ENCODE data around the gene MPV17L2.
"Not testable (repeated sequence)": the region's sequence is repeated elsewhere in the genome, so short reads cannot be mapped to it uniquely, and the experiment has no call there.

Gene MPV17L2

GRCh38 chr19:18193388-18194180, 566 bp downstream of the MPV17L2 start:
- no peak for DNase-seq

- DNase-seq, result no peak
Measured at GRCh38 chr19:18194181-18194530, 1.1 kb downstream of the MPV17L2 start.

GRCh38 chr19:18194554-18195238, 1.7 kb downstream of the MPV17L2 start:
- no peak for DNase-seq

- DNase-seq, result no peak
Measured at GRCh38 chr19:18196511-18196845, 3.5 kb downstream of the MPV17L2 start.

GRCh38 chr19:18197306-18197705, 4.3 kb downstream of the MPV17L2 start:
- DNase-seq, result no peak

GRCh38 chr19:18197941-18198340, 4.9 kb downstream of the MPV17L2 start:
- no peak for DNase-seq

- no peak for DNase-seq
Measured at GRCh38 chr19:18198374-18198773, 5.4 kb downstream of the MPV17L2 start.

- DNase-seq, result no peak
Measured at GRCh38 chr19:18202397-18202777, 9.4 kb downstream of the MPV17L2 start.

GRCh38 chr19:18202778-18203407, 9.9 kb downstream of the MPV17L2 start:
- DNase-seq, result peak; percentile 73

GRCh38 chr19:18203408-18203862, 10.4 kb downstream of the MPV17L2 start:
- no peak for DNase-seq

GRCh38 chr19:18203863-18204393, 10.9 kb downstream of the MPV17L2 start, which contains the start of gene RAB3A:
Gene RAB3A, minus strand, starts transcription at chr19:18204042. Its CDS starts 1,302 bp downstream, at chr19:18202740.
- peak; percentile 99 for DNase-seq

- DNase-seq, result peak; percentile 92
Measured at GRCh38 chr19:18204394-18205199, 11.6 kb downstream of the MPV17L2 start.

- peak; percentile 51 for DNase-seq
Measured at GRCh38 chr19:18205200-18205892, 12.3 kb downstream of the MPV17L2 start.

- DNase-seq, result no peak
Measured at GRCh38 chr19:18206018-18206417, 13.0 kb downstream of the MPV17L2 start.

GRCh38 chr19:18208098-18208951, 15.3 kb downstream of the MPV17L2 start:
- DNase-seq, result no peak

- not testable (repeated sequence) for DNase-seq
Measured at GRCh38 chr19:18209912-18210311, 16.9 kb downstream of the MPV17L2 start.

- no peak for DNase-seq
Measured at GRCh38 chr19:18211683-18212082, 18.7 kb downstream of the MPV17L2 start.

- no peak for DNase-seq
Measured at GRCh38 chr19:18214779-18215433, 21.9 kb downstream of the MPV17L2 start.

GRCh38 chr19:18216789-18217188, 23.8 kb downstream of the MPV17L2 start:
- DNase-seq, result no peak

GRCh38 chr19:18218159-18218558, 25.1 kb downstream of the MPV17L2 start:
- no peak for DNase-seq

- no peak for DNase-seq
Measured at GRCh38 chr19:18218600-18218999, 25.6 kb downstream of the MPV17L2 start.
